ENCODE results near the gene PRR11. TPM values are rescaled to one million over a fixed set of nuclear protein-coding genes. Genes with fewer than 3 reads are reported as not detected.

The PRR11 gene
- total RNA-seq, 1 donor from 2014 or later: 14.9 TPM

- Histone ChIP-seq H3K9me3 (ENCODE audit: insufficient read depth, low read depth, low read length) (no peaks in the 10 kb centered on the region), H3K36me3 (ENCODE audit: insufficient read depth, low read length) (no peaks in the 10 kb centered on the region), H3K79me2 (ENCODE audit: insufficient read depth, low read length) (peaks cover 97% of the 10 kb centered on the region), H4K20me1 (ENCODE audit: insufficient read depth, low read length) (peaks cover 29% of the 10 kb centered on the region), H3K27ac (ENCODE audit: low read depth, low read length) (no peak overlapping the region), H3K4me3 (ENCODE audit: insufficient read depth, low read depth, low read length) (no peak overlapping the region), H3K27me3 (ENCODE audit: insufficient read depth, low read length) (no peaks in the 10 kb centered on the region), H3K4me2 (ENCODE audit: low read length) (no peak overlapping the region), H3K4me1 (ENCODE audit: insufficient read depth, low read length) (no peaks in the 10 kb centered on the region), H2AFZ (ENCODE audit: low read depth, low read length) (no peak overlapping the region), H3K9ac (ENCODE audit: low read length) (no peak overlapping the region)
- TF ChIP-seq EZH2 (IDR thresholded peaks at IDR 0.05; ENCODE audit: insufficient read depth, low read length) (no peak), CTCF (IDR thresholded peaks at IDR 0.05; ENCODE audit: insufficient read depth, low read depth, low read length) (no peak)
- H3K4me1 Mint-ChIP-seq (ENCODE audit: low read depth, unreplicated experiment): no peaks in the 10 kb centered on the region
- H3K27me3 Mint-ChIP-seq (ENCODE audit: low read depth, unreplicated experiment): no peaks in the 10 kb centered on the region
- no peaks in the 10 kb centered on the region for H3K36me3 Mint-ChIP-seq (ENCODE audit: low read depth, unreplicated experiment)
- DNase-seq (ENCODE audit: low read depth): no peak
- H3K4me3 Mint-ChIP-seq (ENCODE audit: unreplicated experiment): no peak overlapping the region
- no peak overlapping the region for H3K27ac Mint-ChIP-seq (ENCODE audit: unreplicated experiment)
- no peak for FAIRE-seq
- no peaks in the 10 kb centered on the region for H3K9me3 Mint-ChIP-seq (ENCODE audit: unreplicated experiment)
These were observed 15.6 kb upstream of the PRR11 start for GRCh38 chr17:59139939-59140338.

DNA sequence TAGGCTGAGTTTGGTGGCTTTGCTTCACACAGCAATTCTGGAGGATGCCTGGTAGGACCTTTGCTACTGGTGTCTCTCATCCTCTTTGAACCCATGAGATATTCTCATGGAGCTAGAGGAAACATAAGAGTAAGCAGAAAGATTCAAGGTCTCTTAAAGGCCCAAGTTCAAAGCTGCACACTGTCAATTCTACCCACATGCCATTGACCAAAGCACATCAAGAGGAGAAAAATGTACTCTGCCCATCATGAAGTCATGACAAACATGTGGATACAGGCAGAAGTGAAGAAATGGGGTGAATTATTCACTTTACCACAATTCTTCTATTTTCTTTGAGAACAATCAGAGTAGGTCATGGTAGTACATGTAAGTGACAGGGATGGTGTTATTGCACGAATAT is 13.7 kb upstream of the PRR11 start:
- Histone ChIP-seq H3K27ac (ENCODE audit: low read depth, low read length) (no peak overlapping the region), H3K27me3 (ENCODE audit: insufficient read depth, low read length) (no peaks in the 10 kb centered on the region), H3K4me2 (ENCODE audit: low read length) (no peak overlapping the region), H3K9ac (ENCODE audit: low read length) (no peak overlapping the region), H3K4me3 (ENCODE audit: insufficient read depth, low read depth, low read length) (no peak overlapping the region), H3K36me3 (ENCODE audit: insufficient read depth, low read length) (no peaks in the 10 kb centered on the region), H4K20me1 (ENCODE audit: insufficient read depth, low read length) (peaks cover 35% of the 10 kb centered on the region), H3K79me2 (ENCODE audit: insufficient read depth, low read length) (peaks cover 100% of the 10 kb centered on the region), H3K4me1 (ENCODE audit: insufficient read depth, low read length) (no peaks in the 10 kb centered on the region), H3K9me3 (ENCODE audit: insufficient read depth, low read depth, low read length) (no peaks in the 10 kb centered on the region), H2AFZ (ENCODE audit: low read depth, low read length) (no peak overlapping the region)
- no peak for TF ChIP-seq EZH2 (IDR thresholded peaks at IDR 0.05; ENCODE audit: insufficient read depth, low read length)
- no peak for TF ChIP-seq CTCF (IDR thresholded peaks at IDR 0.05; ENCODE audit: insufficient read depth, low read depth, low read length)
- no peaks in the 10 kb centered on the region for H3K9me3 Mint-ChIP-seq (ENCODE audit: unreplicated experiment)
- no peaks in the 10 kb centered on the region for H3K36me3 Mint-ChIP-seq (ENCODE audit: low read depth, unreplicated experiment)
- DNase-seq (ENCODE audit: low read depth): no peak
- H3K27me3 Mint-ChIP-seq (ENCODE audit: low read depth, unreplicated experiment): no peaks in the 10 kb centered on the region
- peaks cover 1% of the 10 kb centered on the region for H3K4me1 Mint-ChIP-seq (ENCODE audit: low read depth, unreplicated experiment)
- H3K27ac Mint-ChIP-seq (ENCODE audit: unreplicated experiment): no peak overlapping the region
- FAIRE-seq: no peak
- H3K4me3 Mint-ChIP-seq (ENCODE audit: unreplicated experiment): no peak overlapping the region

DNA sequence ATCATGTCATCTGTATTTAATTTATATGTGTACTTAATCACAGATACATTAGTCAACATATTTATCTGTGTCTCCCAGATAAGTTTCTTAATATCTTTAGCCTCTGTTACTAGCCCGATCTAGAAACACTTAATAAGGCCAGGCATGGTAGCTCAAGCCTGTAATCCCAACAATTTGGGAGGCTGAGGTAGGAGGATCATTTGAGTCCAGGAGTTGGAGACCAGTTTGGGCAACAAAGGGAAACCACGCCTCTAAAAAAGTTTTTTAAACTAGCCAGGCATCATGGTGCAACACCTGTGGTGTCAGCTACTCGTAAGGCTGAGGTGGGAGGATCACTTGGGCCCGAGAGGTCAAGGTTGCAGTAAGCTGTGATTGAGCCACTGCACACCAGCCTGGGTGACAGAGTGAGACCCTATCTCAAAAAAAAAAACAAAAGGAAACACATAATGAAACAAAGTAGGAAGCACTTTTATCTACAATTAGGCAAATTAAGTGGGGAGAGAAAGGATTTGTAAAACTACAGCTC is 9.9 kb upstream of the PRR11 start:
- Histone ChIP-seq H3K27me3 (ENCODE audit: insufficient read depth, low read length) (no peaks in the 10 kb centered on the region), H3K79me2 (ENCODE audit: insufficient read depth, low read length) (peaks cover 100% of the 10 kb centered on the region), H3K9me3 (ENCODE audit: insufficient read depth, low read depth, low read length) (no peaks in the 10 kb centered on the region), H3K36me3 (ENCODE audit: insufficient read depth, low read length) (no peaks in the 10 kb centered on the region), H3K9ac (ENCODE audit: low read length) (no peak overlapping the region), H3K4me2 (ENCODE audit: low read length) (no peak overlapping the region), H3K4me1 (ENCODE audit: insufficient read depth, low read length) (peaks cover 9% of the 10 kb centered on the region), H3K27ac (ENCODE audit: low read depth, low read length) (no peak overlapping the region), H2AFZ (ENCODE audit: low read depth, low read length) (no peak overlapping the region), H4K20me1 (ENCODE audit: insufficient read depth, low read length) (peaks cover 35% of the 10 kb centered on the region), H3K4me3 (ENCODE audit: insufficient read depth, low read depth, low read length) (no peak overlapping the region)
- no peaks in the 10 kb centered on the region for H3K27me3 Mint-ChIP-seq (ENCODE audit: low read depth, unreplicated experiment)
- TF ChIP-seq EZH2 (IDR thresholded peaks at IDR 0.05; ENCODE audit: insufficient read depth, low read length): no peak
- no peak for TF ChIP-seq CTCF (IDR thresholded peaks at IDR 0.05; ENCODE audit: insufficient read depth, low read depth, low read length)
- no peaks in the 10 kb centered on the region for H3K9me3 Mint-ChIP-seq (ENCODE audit: unreplicated experiment)
- H3K4me1 Mint-ChIP-seq (ENCODE audit: low read depth, unreplicated experiment): peaks cover 11% of the 10 kb centered on the region
- DNase-seq (ENCODE audit: low read depth) (no peak), FAIRE-seq (no peak)
- no peaks in the 10 kb centered on the region for H3K36me3 Mint-ChIP-seq (ENCODE audit: low read depth, unreplicated experiment)
- H3K4me3 Mint-ChIP-seq (ENCODE audit: unreplicated experiment): no peak overlapping the region
- no peak overlapping the region for H3K27ac Mint-ChIP-seq (ENCODE audit: unreplicated experiment)

Data from astrocyte (in vitro differentiated cells and primary cell).